Measurements from ENCODE around the gene CYRIA. TPM values are rescaled to one million over a fixed set of nuclear protein-coding genes. Genes with fewer than 3 reads are reported as not detected.
A peak's percentile ranks its signal among the peaks of the same experiment; 100 is the strongest.

Gene CYRIA
- total and polyA plus RNA-seq, 8 donors = 11.6 to 21.3 (median 15.3) TPM

- Histone ChIP-seq H3K9me3 (no peaks in the 10 kb centered on the region), H3K4me3 (no peak overlapping the region), H3K36me3 (no peaks in the 10 kb centered on the region), H3K27ac (peak overlapping the region; percentile 58 to 87), H3K27me3 (no peaks in the 10 kb centered on the region), H3K4me1 (peaks cover 40 to 92% of the 10 kb centered on the region in 2 donors)
- TF ChIP-seq CTCF (IDR thresholded peaks at IDR 0.05) = no peak
- peak in 2 of 4 donors; percentile 62 to 66 for DNase-seq
- intact Hi-C loops (cut with DNase I) = no loop called here
- ATAC-seq = peak; percentile 51
Measured at GRCh38 chr2:16656784-16657391, 8.7 kb downstream of the CYRIA start.

- Histone ChIP-seq H3K4me3 (no peak overlapping the region), H3K4me1 (peaks cover 46 to 93% of the 10 kb centered on the region in 2 donors), H3K27me3 (no peaks in the 10 kb centered on the region), H3K27ac (peak overlapping the region; percentile 58 to 87), H3K36me3 (no peaks in the 10 kb centered on the region), H3K9me3 (no peaks in the 10 kb centered on the region)
- DNase-seq = no peak
- TF ChIP-seq CTCF (IDR thresholded peaks at IDR 0.05) = no peak
- intact Hi-C loops (cut with DNase I) = no loop called here
- no peak for ATAC-seq
Measured at GRCh38 chr2:16655905-16656642, 9.6 kb downstream of the CYRIA start.

- no peak for DNase-seq
- ATAC-seq = no peak
- no peak overlapping the region for H3K4me3 ChIP-seq
- H3K9me3 ChIP-seq = no peaks in the 10 kb centered on the region
- TF ChIP-seq CTCF (IDR thresholded peaks at IDR 0.05) = no peak
- no peaks in the 10 kb centered on the region for H3K36me3 ChIP-seq
- H3K27me3 ChIP-seq = no peaks in the 10 kb centered on the region
- peaks cover 49 to 99% of the 10 kb centered on the region in 2 donors for H3K4me1 ChIP-seq
- intact Hi-C loops (cut with DNase I) = no loop called here
- peak overlapping the region in 1 of 2 donors; percentile 87 for H3K27ac ChIP-seq
Measured at GRCh38 chr2:16655445-16655837, 10.2 kb downstream of the CYRIA start.

GRCh38 chr2:16654833-16655444 is 10.7 kb downstream of the CYRIA start:
- no peak overlapping the region for H3K4me3 ChIP-seq
- ATAC-seq = no peak
- no peak for DNase-seq
- no peak for TF ChIP-seq CTCF (IDR thresholded peaks at IDR 0.05)
- no peaks in the 10 kb centered on the region for H3K36me3 ChIP-seq
- intact Hi-C loops (cut with DNase I) = no loop called here
- no peaks in the 10 kb centered on the region for H3K27me3 ChIP-seq
- H3K27ac ChIP-seq = peak overlapping the region in 1 of 2 donors; percentile 87
- peaks cover 54 to 99% of the 10 kb centered on the region in 2 donors for H3K4me1 ChIP-seq
- H3K9me3 ChIP-seq = no peaks in the 10 kb centered on the region

GRCh38 chr2:16653799-16654198 is 11.8 kb downstream of the CYRIA start:
- ATAC-seq = peak; percentile 6
- DNase-seq = no peak
- Histone ChIP-seq H3K36me3 (no peaks in the 10 kb centered on the region), H3K4me3 (no peak overlapping the region), H3K27me3 (no peaks in the 10 kb centered on the region), H3K4me1 (peaks cover 52 to 91% of the 10 kb centered on the region in 2 donors), H3K9me3 (no peaks in the 10 kb centered on the region), H3K27ac (peak overlapping the region; percentile 57 to 84)
- intact Hi-C loops (cut with DNase I) = no loop called here
- no peak for TF ChIP-seq CTCF (IDR thresholded peaks at IDR 0.05)

Data from left lung (tissue), 10 donors.